ENCODE measurements around the gene VAPB.

- TF ChIP-seq CTCF (IDR thresholded peaks at IDR 0.05; ENCODE audit: insufficient read depth, low read depth, low read length) = no peak
- TF ChIP-seq EZH2 (IDR thresholded peaks at IDR 0.05; ENCODE audit: insufficient read depth, low read length) = no peak
Observed at GRCh38 chr20:58361481-58362205, 27.4 kb upstream of the VAPB start.
